Activated CD4-positive, CD25-positive, alpha-beta regulatory T cell treated with anti-CD3 and anti-CD28 coated beads, Interleukin-2, amount 50 U/mL, for 72 hours (primary cell): ENCODE measurements around the gene FAM83G.

Experiments
- DNase-seq: peaks from one replicate; pipeline ENCODE4 v3.0.0; 2021

FAM83G gene

DNA sequence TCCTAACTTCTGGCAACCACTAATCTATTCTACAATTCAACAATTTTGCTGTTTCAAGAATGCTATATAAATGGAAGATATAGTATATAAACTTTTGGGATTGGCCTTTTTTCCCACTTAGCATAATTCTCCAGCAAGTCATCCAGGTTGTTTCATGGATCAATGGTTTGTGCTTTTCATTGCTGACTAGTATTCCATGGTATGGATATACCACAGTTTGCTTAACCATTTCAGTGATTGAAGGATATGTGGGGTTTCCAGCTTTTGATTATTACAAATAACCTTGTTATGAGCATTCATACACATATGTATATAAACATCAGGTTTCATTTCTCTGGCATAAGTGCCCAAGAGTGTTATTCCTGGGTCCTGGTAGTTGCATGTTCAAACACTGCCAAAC is 2.1 kb upstream of the FAM83G start:
- no peak for DNase-seq

DNA sequence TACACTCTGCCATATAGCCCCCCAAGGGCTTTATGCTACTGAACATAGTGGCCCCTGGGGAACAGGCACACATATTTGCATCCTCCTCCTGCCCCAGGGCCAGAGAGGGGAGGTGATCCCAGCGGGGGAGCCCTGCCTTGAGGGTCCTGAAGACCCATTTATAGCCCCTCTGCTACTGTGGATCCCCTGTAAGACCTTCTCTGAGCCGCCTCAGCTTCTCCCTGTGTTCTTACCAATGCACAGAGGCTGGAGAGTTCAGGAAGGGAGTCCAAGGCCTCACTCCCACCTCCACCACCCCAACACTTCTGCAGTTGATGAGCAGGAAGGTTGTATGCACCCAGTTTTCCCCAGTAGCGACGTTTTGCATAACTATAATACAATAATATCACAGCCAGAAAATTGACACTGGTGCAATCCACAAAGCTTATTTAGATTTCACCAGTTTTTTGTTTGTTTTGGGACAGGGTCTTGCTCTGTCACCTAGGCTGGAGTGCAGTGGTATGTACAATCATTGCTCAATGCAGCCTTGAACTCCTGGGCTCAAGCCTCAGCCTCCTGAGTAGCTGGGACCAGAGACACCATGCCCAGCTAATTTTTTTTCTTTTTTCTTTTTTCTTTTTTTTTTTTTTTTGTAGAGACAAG is 1.3 kb upstream of the FAM83G start:
- no peak for DNase-seq

DNA sequence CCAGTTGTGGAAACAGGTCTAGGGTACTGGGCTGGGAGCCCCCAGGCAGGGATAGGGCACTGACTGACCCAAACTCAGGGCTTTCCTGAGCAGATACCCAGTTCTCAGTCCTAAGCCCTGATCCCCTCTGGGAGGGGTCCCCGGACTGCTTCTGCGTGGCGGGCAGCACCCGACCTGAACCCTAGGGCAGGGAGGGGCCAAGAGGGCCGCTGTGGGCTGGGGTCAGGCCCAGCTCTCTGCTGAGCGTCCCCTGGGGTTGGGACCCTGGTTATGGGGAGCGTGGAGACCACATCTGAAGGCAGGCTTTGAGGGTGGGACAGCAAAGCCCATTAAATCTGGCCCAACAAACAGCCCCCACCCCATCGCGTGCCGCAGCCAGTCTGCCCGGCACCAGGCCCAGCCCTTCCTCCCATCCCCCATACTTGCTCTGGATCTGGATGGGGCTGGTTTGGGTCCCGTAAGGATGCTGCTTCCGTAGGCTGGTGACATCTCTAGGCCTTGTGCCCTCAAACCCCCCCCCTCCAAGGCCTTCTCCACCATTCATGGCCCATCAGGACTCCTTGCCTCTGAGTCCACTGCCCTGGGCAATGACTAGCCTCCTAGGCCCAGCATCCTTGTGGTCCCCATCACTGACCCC is 691 bp upstream of the FAM83G start:
- no peak for DNase-seq

DNA sequence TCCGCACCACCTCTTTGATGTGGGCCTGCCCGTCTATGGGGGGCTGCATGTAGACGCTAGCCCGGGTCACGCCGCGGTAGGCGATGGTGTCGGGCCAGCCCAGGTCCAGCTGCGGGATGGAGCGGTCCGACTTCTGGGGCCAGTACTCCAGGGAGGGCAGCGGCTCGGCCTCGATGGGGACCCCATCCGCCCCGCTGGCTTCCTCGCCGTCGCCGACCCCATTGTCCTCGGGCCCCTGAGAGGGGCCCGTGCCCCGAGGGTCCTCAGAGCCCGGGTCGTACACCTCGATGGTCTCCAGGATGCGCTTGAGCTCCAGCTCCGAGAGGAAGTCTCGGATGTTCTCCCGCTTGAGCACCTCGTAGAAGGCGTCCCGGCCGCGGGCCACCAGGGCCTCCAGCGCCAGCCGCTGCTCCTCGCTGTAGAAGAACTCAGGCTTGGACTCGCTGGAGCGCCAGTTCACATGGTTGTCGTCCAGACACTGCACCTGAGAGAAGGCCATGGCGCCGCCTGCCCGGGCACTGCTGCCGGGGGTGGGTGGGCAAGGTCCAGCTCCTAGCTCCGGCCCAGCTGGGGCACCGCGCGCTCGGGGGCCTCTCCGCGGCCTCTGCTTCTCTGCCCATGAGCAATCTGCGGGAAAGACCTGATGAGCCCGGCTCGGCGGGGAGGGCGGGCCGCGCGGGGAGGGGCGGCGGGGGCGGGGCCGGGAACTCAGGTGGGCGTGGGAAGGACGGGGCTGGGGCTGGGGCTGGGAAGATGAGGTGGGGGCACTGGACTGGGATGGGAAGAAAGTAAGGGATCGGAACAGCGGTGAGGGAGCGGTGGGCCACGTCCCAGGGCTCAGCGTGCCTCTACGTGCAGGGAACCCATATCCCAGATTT is 782 bp downstream of the FAM83G start:
- peak; percentile 52 for DNase-seq

DNA sequence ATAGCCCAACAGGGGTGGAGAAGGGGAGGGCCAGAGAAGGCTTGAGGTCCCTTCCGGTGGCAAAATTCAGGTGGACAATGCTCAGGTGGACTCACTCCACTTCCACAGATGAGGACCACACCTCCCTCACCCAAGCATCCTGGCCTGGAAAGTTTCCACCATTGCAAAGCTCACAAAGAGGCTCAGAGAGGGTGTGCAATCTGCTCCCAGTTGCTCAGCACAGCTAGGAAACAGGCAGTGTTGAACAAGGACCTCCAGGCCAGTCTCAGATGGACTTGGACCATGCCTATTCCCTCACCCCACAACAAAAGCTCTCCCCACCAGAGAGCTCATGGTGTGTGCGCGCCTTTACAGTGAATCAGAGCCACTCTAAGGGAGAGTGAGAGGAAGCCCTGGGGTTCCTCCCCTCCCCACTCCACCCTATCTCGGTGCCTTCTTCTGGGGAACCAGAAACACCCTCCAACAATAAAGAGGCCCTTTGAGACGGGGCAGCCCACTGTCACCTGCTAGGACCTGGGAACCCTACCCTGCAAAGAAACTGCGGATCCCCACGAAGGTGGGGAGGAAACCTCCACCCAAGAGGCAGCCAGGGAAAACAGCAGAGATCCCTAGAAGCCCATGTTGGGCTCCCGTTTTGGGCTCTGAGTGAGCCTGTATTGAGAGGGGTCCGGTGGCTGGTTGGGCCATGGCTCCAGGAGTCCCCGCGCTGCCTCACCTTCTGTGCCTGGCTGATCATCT is 1.6 kb downstream of the FAM83G start:
- no peak for DNase-seq

DNA sequence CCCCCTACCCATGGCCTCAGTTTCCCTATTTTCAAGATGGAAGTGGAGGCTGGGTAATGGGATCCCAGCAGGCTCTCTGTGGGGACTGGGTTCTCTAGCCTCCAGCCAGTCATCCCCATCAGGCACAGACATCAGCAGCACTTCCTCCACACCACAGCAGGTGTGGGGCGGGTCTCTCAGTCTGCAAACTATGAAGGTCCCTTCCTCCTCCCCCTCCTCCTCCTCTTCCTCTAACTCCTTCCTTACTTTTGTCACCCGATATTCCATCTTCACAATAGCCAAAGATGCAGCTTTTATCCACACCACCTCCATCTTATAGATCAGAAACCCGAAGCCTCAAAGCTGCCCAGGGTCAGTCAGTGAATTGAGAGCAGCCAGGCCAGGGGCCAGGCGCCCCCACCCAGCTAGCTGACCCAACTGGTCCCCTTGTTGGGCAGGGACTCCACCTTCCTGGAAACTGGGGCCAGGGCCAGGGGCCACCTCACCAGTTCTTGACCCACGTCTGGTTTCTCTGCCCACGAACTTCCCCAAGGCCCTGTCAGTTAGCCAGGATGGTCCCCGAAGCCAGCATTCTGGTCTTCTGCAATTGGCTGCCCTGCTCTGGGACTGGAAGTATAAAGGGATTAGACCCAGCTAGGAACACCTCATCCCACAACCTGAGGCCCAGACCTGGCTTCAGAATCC is 2.5 kb downstream of the FAM83G start:
- DNase-seq = no peak

DNA sequence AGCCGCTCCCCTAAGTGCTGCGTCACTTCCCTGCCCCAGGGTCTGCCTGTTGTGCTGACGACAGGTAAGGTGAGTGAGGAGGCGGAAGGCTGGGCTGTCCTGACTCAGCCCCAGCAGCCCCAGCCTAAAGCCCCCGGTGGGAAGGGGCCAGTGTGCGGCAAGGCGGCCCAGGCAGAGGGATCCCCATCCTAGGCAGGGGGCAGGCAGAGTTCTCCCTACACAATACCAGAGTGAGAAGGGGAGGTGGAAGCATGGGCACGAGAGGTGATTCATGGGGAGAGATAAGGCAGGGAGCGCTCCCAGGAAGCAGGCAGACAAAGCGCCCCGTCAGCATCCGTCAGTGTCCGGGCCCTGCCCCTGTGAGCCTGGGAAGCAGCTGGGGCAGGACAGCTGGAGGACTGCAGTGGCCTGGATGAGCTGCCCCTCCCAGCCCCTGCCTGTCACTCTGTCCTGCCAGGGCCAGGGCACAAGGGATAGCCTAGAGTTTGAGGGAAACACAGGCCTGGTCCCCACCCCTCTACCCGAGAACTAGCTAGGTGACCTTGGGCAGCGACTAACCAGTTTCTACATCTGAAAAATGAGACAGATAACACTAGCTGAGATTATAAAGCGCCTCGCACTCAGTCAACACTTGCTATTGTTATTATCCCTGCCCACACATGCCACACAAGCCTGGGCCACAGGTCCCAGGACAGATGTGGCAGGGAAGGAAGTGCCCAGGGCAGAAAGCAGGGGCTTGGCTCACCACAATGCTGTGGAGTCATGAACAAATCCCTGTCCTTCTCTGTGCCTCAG is 3.8 kb downstream of the FAM83G start:
- DNase-seq = no peak

DNA sequence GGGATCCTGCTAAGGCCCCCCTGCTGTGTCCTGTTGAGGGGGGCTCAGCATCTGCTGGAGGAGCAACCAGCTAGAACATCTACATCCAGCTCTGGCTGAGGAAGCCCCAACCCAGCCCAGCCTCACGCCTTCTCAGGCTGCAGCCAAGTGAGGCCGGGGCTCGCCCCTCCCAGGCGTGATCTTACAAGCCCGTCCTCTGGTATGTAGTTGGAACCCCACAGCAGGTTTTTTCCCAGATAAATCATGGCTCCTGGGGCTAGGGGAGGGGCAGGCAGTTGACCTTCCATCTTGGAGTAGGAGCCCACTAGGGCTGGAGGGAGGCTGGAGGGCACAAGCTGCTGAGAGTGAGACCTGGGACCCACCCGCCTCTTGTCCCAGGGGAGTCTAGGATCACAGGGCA is 4.7 kb downstream of the FAM83G start:
- no peak for DNase-seq

DNA sequence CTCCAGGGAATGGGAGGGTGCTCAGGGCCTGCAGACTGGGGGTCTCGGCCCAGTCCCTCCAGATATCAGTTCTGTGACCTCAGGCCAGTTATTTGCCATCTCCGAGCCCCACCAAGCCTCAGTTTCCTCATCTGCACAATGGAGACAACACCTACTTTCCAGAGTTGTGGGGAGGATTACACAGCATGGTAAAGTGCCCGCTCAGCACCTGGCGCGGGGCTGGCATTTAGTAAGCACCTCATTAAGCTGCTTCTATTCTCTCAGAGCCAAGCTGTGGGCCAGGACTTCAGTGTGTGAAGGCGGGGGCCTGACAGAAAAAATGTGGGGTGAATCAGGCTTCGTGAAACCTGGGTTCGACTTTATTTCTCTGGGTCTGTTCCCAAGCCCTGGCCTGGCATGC is 5.2 kb downstream of the FAM83G start:
- no peak for DNase-seq

DNA sequence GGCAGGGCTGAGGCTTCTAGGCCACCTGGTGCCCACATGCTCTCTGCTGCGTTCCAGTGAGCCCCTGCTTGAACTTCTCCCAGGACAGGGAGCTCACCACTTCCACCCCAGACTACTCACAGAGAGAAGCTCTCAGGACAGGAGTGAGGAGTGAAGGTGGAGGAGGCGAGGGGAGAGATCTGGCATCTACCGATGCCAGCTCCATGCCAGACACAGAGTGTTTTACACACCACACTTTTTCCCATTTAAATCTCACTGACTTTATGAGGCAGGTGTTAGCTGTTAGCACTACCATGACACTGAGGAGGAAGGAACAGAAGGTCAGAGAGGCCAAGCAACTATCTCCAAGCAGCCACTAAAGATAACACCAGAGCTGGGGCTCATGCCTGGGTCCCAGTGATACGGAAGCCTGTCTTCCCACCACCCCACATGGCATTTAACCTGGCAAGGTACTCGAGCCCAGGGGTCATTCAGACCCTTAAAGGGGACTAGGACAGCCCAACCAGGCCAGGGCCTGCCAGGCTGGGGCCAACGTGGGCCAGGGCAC is 6.8 kb downstream of the FAM83G start:
- no peak for DNase-seq

DNA sequence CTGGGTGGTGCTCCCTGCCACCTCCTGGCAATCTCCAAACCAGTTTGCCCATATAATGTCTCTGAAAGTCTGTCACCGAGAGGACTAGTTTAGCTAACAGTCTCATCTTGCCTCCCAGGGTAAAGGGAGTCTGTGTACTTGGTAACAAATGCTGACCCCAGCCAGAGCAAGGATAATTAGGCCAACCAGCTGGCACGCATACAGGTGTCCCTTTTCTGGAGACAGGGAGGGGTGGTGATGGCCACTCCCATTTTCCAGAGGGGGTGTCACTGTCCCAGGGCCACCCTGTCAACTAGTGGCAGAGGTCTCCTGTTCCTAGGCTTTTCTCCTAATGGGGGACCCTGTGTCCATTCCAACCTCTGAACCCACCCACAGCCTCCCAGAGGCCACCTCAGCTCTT is 8.1 kb downstream of the FAM83G start:
- no peak for DNase-seq

DNA sequence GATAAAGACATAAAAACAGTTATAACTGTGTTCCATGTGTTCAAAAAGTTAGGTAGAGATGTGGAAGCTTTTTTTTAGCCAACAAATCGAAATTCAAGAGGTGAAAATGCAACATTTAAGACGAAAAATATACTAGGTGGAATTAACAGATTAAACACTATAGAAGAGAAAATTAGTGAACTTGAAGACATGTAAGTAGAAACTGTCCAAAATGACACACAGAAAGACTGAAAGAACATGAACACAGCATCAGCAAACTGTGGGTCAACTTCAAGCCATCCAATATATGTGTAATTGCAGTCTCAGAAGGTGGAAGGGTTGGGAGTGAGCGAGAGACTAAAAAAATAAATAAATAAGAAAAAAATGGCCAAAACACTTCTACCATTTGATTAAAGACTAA is 9.3 kb downstream of the FAM83G start:
- DNase-seq = no peak

DNA sequence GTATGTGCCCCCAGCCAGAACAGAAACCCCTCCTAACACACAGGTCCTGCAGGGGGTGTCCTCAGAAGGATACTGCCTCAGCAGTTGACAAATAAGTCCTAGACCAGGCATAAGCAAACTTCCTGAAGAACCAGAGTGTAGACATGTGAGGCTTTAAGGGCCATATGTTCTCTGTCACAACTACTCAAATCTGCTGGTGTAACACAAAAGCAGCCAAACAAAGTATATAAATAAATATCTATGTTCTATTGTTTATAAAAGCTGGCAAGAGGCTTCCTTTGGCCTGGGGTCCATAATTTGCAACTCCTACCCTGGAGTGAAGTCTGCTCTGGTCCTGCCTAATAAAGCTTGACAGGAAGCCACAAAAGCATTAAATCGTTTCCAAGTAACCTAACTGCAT is 9.9 kb downstream of the FAM83G start:
- DNase-seq = no peak

DNA sequence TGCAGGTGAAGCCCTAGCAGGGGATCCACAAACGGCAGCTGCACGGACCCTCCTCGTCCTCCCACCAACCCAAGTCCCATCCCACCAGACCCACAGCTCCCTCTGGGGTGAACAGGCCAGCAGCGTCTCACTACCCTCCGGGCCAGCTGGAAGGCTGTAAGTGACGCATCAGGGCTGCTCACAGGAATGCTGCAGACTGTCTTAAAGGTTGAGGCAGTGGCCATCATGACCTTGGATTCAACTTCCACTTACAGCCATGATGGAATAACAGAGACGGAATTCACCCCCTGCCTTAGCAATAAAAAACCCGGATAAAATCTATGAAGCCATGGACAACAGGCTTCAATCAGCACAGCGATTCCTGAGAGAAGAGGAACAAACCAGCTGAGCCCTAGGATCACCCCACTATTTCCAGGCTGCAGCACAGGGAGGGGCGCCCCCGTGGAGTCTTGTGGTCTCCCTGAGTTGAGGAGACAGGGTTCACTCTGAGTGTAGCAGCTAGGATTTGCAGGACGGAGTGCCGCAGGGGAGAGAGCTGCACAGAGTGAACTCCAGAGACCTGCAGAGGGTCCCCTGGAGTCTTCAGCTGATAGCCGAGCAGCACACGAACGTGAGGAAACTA is 10.5 kb downstream of the FAM83G start:
- DNase-seq = no peak

DNA sequence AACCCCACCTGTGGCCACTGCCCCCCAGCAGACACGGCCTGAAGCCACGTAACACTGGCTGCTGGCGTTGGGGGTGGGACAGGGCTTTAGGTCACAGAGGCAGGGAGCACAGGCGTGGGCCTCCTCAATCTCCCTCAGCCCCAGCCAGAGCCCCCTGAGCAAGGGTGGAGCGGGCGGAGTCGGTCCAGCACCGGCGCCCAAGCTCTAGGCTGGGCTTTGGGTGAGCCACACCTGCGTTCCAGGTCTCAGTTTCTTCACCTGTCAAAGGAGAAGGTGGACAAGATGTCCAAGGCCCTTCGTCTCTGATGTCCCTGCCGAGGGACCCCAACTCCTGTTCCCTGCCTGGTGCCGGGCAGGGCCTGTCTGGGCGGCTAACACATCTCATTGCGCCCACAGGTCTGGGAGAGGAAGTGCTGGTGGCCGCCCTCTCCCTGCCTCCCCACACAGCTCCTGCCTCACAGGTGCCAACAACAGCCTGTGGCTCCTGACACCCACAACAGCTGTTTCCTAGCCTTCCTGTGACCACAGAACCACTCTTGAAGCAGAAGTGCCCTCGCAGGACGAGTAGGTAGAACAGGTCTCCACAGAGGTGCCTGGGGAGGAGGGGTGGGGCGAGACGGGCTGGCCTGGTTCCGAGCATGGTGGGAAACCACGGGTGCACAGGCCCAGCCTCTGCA is 12.0 kb downstream of the FAM83G start:
- DNase-seq = no peak

DNA sequence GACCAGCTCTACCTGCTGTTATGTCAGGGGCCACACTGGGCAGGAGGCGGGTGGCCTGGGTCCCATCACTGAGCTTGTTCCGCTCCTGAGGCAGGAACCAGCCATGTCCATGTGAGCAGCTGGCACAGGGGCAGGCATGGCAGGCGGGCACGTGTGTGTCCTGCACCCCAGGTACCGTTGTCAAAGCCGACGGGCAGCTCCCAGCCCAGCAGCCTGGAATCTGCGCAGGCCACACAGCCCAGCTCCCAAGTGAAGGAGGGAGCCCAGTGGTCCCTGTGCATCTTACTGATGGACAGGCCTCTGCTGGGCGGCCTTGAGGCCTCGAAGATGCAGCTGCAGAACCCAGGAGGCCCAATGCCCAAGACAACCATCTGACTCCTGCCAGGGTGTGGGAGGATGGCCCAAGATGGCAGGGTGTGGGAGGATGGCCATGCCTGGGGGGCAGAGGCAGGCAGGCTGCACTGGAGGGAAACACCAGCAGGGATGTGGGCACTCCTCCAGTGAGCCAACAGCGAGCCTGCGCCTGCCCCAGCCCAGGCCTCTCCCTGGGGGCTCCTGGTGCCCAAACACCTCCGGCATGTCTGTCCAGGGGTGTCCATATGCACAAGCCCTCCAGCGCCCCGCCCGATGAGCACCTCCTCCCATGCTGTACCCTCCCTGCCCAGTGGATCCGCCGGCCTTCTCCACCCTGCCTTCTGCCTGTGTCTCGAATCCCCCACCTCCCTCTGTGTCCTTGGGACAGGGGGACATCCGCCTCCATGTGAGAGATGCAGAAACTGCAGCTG is 12.8 kb downstream of the FAM83G start:
- no peak for DNase-seq

DNA sequence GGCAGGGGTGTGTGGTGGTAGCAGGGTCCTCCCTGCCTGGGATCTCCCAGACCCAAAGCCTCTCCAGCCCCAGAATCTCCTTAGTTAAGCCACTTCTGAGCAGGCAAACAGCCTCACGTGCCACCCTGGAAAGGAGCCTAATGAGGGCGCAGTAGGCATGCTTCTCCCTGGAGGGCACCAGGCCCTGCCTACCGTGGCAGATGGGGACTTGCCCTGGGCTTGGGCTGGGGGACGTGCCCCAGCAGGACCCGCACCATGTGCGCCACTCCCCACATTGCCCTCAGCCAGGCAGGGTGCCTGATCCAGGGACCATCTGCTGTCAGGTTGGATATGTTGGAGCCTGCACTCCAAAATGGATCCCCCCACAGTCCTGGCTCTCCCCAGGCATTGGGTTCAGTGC is 14.2 kb downstream of the FAM83G start:
- no peak for DNase-seq

DNA sequence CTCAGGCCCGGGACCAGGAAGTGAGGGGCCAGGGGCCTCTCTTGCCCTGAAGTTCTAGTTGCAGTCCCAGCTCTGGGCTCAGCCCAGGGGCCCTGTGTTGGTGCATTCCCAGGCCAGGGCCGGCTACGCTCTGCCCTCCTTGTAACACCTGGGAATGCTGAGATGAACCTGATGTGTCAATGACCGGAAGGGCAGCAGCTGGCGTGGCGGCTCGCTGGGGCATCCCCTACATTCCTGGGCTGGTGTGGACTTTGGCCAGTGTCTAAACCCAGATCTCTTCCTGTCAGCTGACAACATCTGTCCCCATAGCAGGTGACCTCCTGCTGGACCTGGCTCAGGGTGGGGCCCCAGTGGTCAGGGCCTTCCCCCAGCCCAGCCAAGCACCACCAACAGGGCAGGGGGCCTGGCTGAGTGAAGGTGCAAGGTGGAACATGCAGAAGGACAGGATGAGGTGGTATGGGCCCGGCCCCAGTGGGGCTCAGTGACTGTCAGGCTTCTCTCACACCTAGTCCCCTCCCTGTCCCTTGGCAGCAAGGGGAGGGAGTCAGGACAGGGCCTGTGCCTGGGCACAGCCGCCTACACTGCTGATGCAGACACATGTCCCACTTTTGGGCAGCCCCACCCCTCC is 15.9 kb downstream of the FAM83G start:
- DNase-seq = no peak

DNA sequence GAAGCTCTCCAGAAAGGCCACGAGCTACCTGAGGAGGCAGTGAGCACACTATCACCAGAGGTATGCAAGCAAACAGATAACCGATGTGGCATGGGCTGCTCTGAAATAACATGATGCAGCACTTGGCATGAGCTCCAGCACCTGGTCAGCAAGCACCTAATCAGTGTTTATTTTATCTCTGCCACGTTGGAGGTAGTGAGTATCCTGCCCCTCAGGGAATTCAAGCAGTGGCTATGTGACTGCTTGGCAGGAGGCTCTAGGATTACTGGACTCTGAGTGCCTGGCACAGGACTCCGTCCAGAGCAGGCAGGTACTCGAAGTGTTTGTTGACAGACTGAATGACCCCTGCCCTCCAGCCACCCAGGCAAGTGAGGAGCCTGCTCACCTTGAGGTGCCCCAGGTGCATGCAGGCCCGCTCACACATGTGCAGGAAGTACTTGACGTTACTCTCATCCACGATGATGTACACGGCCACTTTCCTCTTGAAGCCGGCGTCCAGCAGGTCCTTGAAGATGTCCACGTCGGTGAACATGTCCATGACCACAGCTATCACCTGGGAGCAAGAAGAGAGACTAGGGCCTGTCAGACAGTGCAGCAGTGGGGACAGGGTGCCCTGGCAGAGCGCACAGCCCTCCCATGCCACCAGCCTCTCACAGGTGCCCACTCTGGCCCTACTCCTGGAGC is 16.6 kb downstream of the FAM83G start:
- no peak for DNase-seq
